Activated CD4-positive, alpha-beta memory T cell treated with anti-CD3 and anti-CD28 coated beads for 36 hours (primary cell): ENCODE results near the gene CYTH1. TPM values are rescaled to one million over a fixed set of nuclear protein-coding genes. Genes with fewer than 3 reads are reported as not detected.

Experiments
- CTCF ChIA-PET: fragments of 350-600 bp; sonication (Branson Sonifier 250); formaldehyde crosslinking; loops from one replicate; lab custom pipeline; 2021; ENCODE audit warnings: antibody characterized with exemption, inconsistent platforms; lab: Charles Lee
- POLR2A ChIA-PET: fragments of 350-600 bp; sonication (Branson Sonifier 250); formaldehyde crosslinking; loops from one replicate; lab custom pipeline; 2021; ENCODE audit warnings: antibody characterized with exemption; lab: Charles Lee
- DNase-seq: peaks from one replicate; pipeline ENCODE4 v3.0.0-alpha.2; 2020
- H3K27ac Mint-ChIP-seq: one replicate; pipeline ENCODE4 v1.8.0; 2021; ENCODE audit warnings: mixed read lengths
- H3K27me3 Mint-ChIP-seq: one replicate; pipeline ENCODE4 v1.8.0; 2021; ENCODE audit warnings: mixed read lengths
- H3K36me3 Mint-ChIP-seq: one replicate; pipeline ENCODE4 v1.8.0; 2021; ENCODE audit warnings: mixed read lengths
- H3K4me1 Mint-ChIP-seq: one replicate; pipeline ENCODE4 v1.8.0; 2021; ENCODE audit warnings: low read depth, mixed read lengths
- H3K4me3 Mint-ChIP-seq: one replicate; pipeline ENCODE4 v1.8.0; 2021; ENCODE audit warnings: mild to moderate bottlenecking, mixed read lengths
- H3K9me3 Mint-ChIP-seq: one replicate; pipeline ENCODE4 v1.8.0; 2021; ENCODE audit warnings: mixed read lengths
- intact Hi-C: fragments of 100-400 bp; cut with micrococcal nuclease; formaldehyde crosslinking; loops from one replicate; pipeline ENCODE4 v1.15.1; 2023
- total RNA-seq, 2 experiments: library from RNA; stranded (reverse); gene quantifications; one replicate each; pipeline ENCODE4 v1.2.3, GENCODE V29; 2021

The CYTH1 gene
- total RNA-seq, 2 experiments from 2014 or later: 184 to 204 TPM

DNA sequence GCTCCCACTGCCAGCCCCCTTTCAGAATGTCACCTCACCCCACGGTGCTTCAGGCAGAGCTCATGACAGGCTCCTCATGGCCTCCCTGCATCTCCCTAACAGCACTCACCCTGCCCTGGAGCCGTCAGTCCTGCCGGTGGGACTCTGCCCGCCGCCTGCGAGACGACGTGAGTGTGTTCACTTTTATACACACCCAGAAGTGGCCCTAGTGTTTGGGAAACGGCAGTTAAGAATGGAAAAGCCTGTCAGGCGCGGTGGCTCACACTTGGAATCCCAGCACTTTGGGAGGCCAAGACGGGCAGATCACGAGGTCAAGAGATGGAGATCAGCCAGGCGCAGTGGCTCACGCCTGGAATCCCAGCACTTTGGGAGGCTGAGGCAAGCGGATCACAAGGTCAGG, 12.3 kb upstream of the CYTH1 start:
- Mint-ChIP-seq H3K4me3 (no peak overlapping the region), H3K36me3 (peaks cover 67% of the 10 kb centered on the region), H3K9me3 (no peaks in the 10 kb centered on the region), H3K4me1 (peaks cover 54% of the 10 kb centered on the region), H3K27me3 (no peaks in the 10 kb centered on the region), H3K27ac (no peak overlapping the region)
- DNase-seq: no peak
- intact Hi-C loops: no loop called here
- ChIA-PET POLR2A (interaction anchor here (1.6 kb wide), 1 partner anchor 10 kb away, joined by 4 read pairs; no protein-coding TSS in a partner anchor), CTCF (no interaction called here)

DNA sequence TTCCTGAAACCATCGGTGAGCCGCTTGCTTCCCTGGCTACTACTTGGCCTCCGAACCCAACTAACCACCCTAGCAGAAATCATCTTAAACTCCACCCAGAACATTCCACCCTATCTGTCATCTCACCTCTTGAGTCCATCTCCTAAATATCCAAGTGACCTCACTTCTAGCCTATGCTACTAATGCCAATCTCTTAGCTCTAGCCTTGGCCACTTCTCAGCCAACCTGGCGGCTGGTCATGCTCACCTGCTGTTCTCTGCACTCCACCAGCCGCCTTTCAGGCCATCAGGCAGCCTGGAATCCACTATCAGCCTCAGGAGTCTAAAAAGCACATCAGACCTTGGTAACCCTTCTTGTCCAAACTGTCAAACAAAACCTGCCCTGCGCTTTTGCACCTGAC, 11.9 kb upstream of the CYTH1 start:
- Mint-ChIP-seq H3K36me3 (peaks cover 63% of the 10 kb centered on the region), H3K27me3 (no peaks in the 10 kb centered on the region), H3K27ac (peak overlapping the region; percentile 26), H3K9me3 (no peaks in the 10 kb centered on the region), H3K4me3 (no peak overlapping the region), H3K4me1 (peaks cover 54% of the 10 kb centered on the region)
- ChIA-PET CTCF (no interaction called here), POLR2A (interaction anchor here (1.6 kb wide), 1 partner anchor 9 kb away, joined by 4 read pairs; no protein-coding TSS in a partner anchor)
- intact Hi-C loops: no loop called here
- no peak for DNase-seq

DNA sequence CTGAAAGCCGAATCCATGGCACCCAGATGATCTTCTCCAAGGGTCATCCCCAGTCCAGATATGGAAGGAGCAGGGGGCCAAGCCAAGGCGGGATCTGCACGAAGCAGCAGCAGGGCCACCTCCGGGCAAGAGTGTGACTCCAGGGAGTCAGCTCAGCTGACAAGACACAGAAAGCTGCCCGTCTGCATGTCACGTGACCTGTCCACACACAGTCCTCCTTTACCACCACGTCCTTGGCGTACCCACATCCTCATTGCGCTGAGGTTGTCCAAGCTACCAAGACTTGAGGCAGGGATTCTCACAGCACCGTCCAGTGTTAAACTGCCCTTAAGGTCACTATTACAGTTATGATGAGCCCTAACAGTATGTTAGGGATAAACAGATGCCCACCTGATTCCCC, 11.3 kb upstream of the CYTH1 start:
- ChIA-PET CTCF (no interaction called here), POLR2A (interaction anchor here (1.6 kb wide), 1 partner anchor 9 kb away, joined by 4 read pairs; no protein-coding TSS in a partner anchor)
- H3K4me3 Mint-ChIP-seq: no peak overlapping the region
- H3K27ac Mint-ChIP-seq: peak overlapping the region; percentile 35
- peaks cover 57% of the 10 kb centered on the region for H3K36me3 Mint-ChIP-seq
- no peaks in the 10 kb centered on the region for H3K27me3 Mint-ChIP-seq
- peaks cover 49% of the 10 kb centered on the region for H3K4me1 Mint-ChIP-seq
- H3K9me3 Mint-ChIP-seq: no peaks in the 10 kb centered on the region
- intact Hi-C loops: no loop called here
- DNase-seq: no peak

DNA sequence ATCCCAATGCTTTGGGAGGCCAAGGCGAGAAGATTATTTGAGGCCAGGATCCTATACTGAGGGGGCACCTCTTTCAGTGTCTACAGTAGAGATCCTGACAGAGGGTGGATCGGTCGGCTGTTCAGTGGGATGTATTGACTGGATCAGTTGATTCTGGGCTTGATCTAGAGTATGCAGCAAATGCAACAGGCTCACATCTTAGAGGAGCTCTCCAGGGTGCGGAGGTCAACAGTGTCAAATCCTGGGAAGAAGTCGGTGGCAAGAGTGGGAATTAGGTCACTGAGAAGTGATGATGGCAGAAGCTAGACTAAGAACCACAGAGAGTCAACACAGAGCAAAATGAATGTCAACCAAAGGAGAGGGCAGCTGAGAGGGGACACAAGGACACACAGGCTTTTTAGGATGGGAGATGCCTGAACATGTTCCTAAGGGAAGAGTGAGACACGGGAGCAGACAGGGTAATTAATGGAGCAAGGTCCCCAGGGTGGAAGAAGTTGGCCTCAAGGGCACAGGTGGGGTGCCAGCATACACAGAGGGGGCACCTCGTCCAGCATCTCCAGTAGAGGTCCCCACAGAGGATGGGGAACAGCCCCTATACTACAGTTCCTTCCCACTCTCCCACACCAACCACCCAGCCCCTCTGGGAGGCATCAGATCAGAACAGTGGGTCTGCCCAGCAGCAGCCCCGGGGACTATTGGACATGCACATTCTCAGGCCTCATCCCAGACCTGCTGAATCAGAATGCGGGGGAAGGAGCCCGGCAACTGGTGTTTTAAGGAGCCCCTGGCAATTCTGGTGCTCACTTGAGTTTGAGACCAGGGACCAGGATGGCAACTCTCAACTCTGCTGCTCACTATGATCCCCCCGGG, 10.0 kb upstream of the CYTH1 start:
- intact Hi-C loops: no loop called here
- peak overlapping the region; percentile 61 for H3K27ac Mint-ChIP-seq
- no peak overlapping the region for H3K4me3 Mint-ChIP-seq
- H3K36me3 Mint-ChIP-seq: peaks cover 50% of the 10 kb centered on the region
- ChIA-PET POLR2A (no interaction called here), CTCF (interaction anchor here (1.1 kb wide), 1 partner anchor 9 kb away, joined by 3 read pairs; no protein-coding TSS in a partner anchor)
- H3K9me3 Mint-ChIP-seq: no peaks in the 10 kb centered on the region
- peaks cover 51% of the 10 kb centered on the region for H3K4me1 Mint-ChIP-seq
- DNase-seq: no peak
- H3K27me3 Mint-ChIP-seq: no peaks in the 10 kb centered on the region

DNA sequence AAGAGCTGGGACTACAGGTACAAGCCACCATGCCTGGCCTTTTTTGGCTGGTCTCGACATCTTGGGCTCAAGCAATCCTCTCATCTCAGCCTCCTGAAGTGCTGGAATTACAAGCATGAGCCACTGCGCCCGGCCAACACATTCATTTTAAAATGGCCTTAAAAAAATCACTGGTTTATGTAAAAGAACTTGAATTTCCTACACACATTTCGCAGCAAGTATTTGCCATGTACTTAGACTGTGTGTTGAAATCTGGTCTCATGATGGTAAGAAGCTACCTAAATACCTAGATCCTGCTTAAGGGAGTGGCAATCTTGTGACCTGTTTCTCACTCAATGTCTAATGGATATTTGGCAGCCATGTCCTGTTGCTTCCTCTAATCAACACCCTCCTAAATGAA, 8.5 kb upstream of the CYTH1 start:
- Mint-ChIP-seq H3K27me3 (no peaks in the 10 kb centered on the region), H3K4me3 (no peak overlapping the region), H3K4me1 (peaks cover 54% of the 10 kb centered on the region), H3K9me3 (no peaks in the 10 kb centered on the region), H3K36me3 (peaks cover 35% of the 10 kb centered on the region), H3K27ac (peak overlapping the region; percentile 64)
- CTCF ChIA-PET: interaction anchor here (2.3 kb wide), 1 partner anchor 9 kb away, joined by 8 read pairs; no protein-coding TSS in a partner anchor
- no peak for DNase-seq
- intact Hi-C loops: no loop called here
- POLR2A ChIA-PET: interaction anchor here (2.4 kb wide), 1 partner anchor 9 kb away, joined by 7 read pairs; no protein-coding TSS in a partner anchor

DNA sequence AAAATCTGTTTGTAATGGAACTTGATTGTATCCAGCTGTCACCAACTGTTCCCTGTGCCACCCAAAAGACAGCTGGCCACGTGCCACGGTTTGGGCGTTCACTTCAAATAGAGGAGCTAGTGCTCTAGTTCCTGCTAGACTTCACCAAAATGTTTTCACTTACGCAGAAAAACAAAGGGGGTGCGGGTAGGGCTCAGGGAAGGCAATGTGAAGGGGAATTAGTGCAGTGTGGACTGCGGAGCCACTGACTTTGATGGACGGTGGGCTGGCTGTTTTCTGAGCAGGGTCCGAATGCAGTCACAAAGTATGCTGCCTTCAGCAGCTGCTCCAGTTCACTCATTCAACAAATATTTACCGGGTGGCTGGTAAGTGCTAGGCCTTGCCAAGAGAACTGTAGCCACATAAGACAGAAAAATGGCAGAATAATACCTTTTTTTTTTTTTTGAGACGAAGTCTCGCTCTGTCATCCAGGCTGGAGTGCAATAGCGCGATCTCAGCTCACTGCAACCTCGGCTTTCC, 7.6 kb upstream of the CYTH1 start:
- peaks cover 29% of the 10 kb centered on the region for H3K36me3 Mint-ChIP-seq

DNA sequence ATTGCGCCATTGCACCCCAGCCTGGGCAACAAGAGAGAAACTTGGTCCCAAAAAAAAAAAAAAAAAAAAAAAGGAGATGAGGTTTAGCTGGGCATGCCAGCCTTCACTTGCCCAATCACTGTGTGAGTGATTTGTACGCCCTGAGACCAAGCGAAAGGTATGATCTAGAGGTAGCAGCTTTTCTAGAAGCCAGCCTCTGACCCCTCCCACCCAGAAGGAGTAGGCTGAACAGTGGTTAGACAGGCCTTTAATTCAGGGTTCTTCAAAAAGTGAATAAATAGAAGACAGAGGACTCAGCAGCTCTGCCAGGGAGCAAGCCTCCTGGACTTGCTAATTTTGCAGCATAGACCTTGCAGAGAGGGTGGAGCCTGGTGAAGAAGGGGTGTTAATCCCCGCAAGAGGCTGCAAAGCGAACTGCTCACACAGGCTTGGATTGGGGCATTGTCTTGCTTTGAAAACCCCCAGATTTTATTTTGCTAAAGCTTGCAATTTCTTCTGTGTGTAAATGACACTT, 7.1 kb upstream of the CYTH1 start:
- intact Hi-C loops: no loop called here
- peak overlapping the region; percentile 74 for H3K27ac Mint-ChIP-seq
- H3K36me3 Mint-ChIP-seq: peaks cover 25% of the 10 kb centered on the region
- no peak for DNase-seq
- no peaks in the 10 kb centered on the region for H3K27me3 Mint-ChIP-seq
- peaks cover 62% of the 10 kb centered on the region for H3K4me1 Mint-ChIP-seq
- H3K4me3 Mint-ChIP-seq: no peak overlapping the region
- CTCF ChIA-PET: interaction anchor here (0.9 to 2.3 kb wide), 3 partner anchors 10 to 292 kb away, joined by 3 to 8 read pairs (median 3); no protein-coding TSS in a partner anchor
- POLR2A ChIA-PET: interaction anchor here (0.5 to 2.4 kb wide), 5 partner anchors 9 to 409 kb away, joined by 3 to 7 read pairs (median 4); no protein-coding TSS in a partner anchor
- H3K9me3 Mint-ChIP-seq: no peaks in the 10 kb centered on the region

More for the DNA sequence above, 7.6 kb upstream of the CYTH1 start:
- POLR2A ChIA-PET: interaction anchor here (0.7 to 2.4 kb wide), 4 partner anchors 9 to 69 kb away, joined by 3 to 7 read pairs (median 4); no protein-coding TSS in a partner anchor
- intact Hi-C loops: no loop called here
- Mint-ChIP-seq H3K27ac (peak overlapping the region; percentile 74), H3K9me3 (no peaks in the 10 kb centered on the region), H3K27me3 (no peaks in the 10 kb centered on the region), H3K4me1 (peaks cover 62% of the 10 kb centered on the region), H3K4me3 (no peak overlapping the region)
- CTCF ChIA-PET: interaction anchor here (0.9 to 2.3 kb wide), 3 partner anchors 10 to 293 kb away, joined by 3 to 8 read pairs (median 3); no protein-coding TSS in a partner anchor
- DNase-seq: no peak

DNA sequence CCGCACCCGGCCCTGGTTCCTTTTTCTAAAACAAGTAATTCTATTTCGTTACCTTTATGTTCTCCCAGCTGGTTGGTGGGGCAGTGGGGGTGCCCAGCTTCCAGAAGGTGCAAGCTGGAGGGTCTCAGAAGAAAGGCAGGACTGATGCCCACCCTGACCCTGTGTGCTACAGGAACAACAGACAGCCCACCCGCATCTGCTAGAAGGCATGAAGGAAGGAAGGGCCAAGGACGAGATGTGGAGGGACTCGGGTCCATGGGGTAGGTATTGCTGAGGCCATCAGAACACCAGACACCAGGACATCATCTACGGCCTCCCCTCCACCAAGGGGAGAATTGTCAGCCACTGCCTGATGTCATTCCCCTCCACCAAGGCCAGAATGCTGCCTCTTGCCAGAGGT, 6.4 kb upstream of the CYTH1 start:
- ChIA-PET CTCF (interaction anchor here (1.2 kb wide), 1 partner anchor 11 kb away, joined by 3 read pairs; no protein-coding TSS in a partner anchor), POLR2A (interaction anchor here (0.5 to 2.4 kb wide), 2 partner anchors 11 to 409 kb away, joined by 4 to 7 read pairs; no protein-coding TSS in a partner anchor)
- H3K27ac Mint-ChIP-seq: peak overlapping the region; percentile 74
- no peaks in the 10 kb centered on the region for H3K27me3 Mint-ChIP-seq
- H3K36me3 Mint-ChIP-seq: peaks cover 17% of the 10 kb centered on the region
- DNase-seq: no peak
- intact Hi-C loops: no loop called here
- H3K4me1 Mint-ChIP-seq: peaks cover 63% of the 10 kb centered on the region
- H3K4me3 Mint-ChIP-seq: no peak overlapping the region
- H3K9me3 Mint-ChIP-seq: no peaks in the 10 kb centered on the region

DNA sequence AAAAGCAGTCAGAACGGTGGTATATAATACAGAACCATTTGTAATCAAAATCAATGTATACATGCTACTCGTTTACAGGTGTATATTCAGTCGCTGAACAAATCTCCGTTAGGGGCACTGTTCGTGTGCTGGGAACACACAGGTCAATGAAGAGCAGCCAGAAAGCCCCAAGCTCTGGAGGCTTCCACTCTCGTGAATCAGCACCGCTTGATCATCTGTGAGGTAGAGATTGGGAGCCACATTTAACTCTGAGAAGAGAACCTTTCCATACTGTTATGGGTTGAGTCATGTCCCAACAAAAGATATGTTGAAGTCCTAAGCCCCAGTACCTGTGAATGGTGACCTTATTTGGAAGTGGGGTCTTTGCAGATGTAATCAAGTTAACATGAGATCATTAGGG, 5.4 kb upstream of the CYTH1 start:
- Mint-ChIP-seq H3K36me3 (peaks cover 14% of the 10 kb centered on the region), H3K9me3 (no peaks in the 10 kb centered on the region), H3K4me1 (peaks cover 66% of the 10 kb centered on the region), H3K4me3 (no peak overlapping the region), H3K27me3 (no peaks in the 10 kb centered on the region), H3K27ac (no peak overlapping the region)
- intact Hi-C loops: no loop called here
- ChIA-PET CTCF (interaction anchor here (1.2 kb wide), 1 partner anchor 12 kb away, joined by 3 read pairs; no protein-coding TSS in a partner anchor), POLR2A (no interaction called here)
- DNase-seq: no peak

DNA sequence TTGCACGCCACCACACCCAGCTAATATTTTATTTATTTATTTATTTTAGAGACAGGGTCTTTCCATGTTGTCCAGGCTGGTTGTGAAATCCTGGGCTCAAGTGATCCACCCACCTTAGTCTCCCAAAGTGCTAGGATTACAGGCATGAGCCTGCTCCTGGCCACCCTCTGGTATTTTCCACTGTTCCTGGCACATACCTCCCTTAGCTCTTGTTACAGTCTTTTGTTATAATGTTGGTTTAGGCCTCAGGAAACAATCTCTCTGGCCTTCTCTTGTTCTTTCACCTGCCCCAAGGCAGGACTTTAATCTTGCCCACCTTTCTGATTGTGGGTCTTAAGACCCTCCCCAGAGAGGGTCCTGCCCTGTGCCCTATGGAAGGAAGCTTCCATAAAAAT, 3.6 kb upstream of the CYTH1 start:
- Mint-ChIP-seq H3K9me3 (no peaks in the 10 kb centered on the region), H3K27ac (no peak overlapping the region), H3K4me1 (peaks cover 54% of the 10 kb centered on the region), H3K4me3 (no peak overlapping the region), H3K27me3 (no peaks in the 10 kb centered on the region), H3K36me3 (peaks cover 11% of the 10 kb centered on the region)
- intact Hi-C loops: no loop called here
- ChIA-PET POLR2A (interaction anchor here (1.0 to 2.5 kb wide), 6 partner anchors 9 to 76 kb away, joined by 3 to 14 read pairs (median 4); no protein-coding TSS in a partner anchor), CTCF (interaction anchor here (0.8 to 4.3 kb wide), 6 partner anchors 13 to 615 kb away, joined by 3 to 22 read pairs (median 4); no protein-coding TSS in a partner anchor)
- DNase-seq: no peak

DNA sequence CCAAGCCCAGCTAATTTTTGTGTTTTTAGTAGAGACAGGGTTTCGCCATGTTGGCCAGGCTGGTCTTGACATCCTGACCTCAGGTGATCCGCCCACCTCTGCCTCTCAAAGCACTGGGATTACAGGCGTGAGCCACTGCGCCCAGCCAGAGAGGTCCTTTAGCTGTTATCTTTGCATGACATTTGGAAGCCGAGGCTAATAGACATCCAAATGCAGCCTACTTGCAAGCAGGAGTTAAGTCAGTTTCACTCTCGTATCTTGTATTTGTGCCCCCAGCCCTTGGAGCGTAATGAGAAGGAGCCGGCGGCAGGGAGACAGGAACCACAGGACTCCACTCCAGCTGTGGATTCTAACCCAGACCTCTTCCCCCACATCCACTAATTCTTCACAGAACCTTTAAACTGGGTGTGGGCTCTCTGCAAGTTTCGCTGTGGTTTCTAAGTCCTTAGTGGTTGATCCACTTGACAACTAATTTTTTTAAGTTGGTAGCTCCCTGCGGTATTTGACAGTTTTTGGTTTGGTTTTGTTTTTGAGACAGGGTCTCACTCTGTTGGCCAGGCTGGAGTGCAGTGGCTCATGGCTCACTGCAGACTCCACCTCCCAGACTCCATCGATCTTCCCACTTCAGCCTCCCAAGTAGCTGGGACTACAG, 3.1 kb upstream of the CYTH1 start:
- Mint-ChIP-seq H3K4me1 (peaks cover 51% of the 10 kb centered on the region), H3K27ac (peak overlapping the region; percentile 54)
- CTCF ChIA-PET: interaction anchor here (0.8 to 4.3 kb wide), 9 partner anchors 14 to 616 kb away, joined by 3 to 22 read pairs (median 4); no protein-coding TSS in a partner anchor

More for the DNA sequence above, 3.1 kb upstream of the CYTH1 start:
- no peak for DNase-seq
- intact Hi-C loops: no loop called here
- Mint-ChIP-seq H3K36me3 (peaks cover 11% of the 10 kb centered on the region), H3K4me3 (peak overlapping the region; percentile 48), H3K9me3 (no peaks in the 10 kb centered on the region), H3K27me3 (no peaks in the 10 kb centered on the region)
- POLR2A ChIA-PET: interaction anchor here (1.0 to 2.5 kb wide), 6 partner anchors 9 to 76 kb away, joined by 3 to 14 read pairs (median 4); no protein-coding TSS in a partner anchor
